ENCODE measurements around the gene CREB3L4.

The CREB3L4 gene

DNA sequence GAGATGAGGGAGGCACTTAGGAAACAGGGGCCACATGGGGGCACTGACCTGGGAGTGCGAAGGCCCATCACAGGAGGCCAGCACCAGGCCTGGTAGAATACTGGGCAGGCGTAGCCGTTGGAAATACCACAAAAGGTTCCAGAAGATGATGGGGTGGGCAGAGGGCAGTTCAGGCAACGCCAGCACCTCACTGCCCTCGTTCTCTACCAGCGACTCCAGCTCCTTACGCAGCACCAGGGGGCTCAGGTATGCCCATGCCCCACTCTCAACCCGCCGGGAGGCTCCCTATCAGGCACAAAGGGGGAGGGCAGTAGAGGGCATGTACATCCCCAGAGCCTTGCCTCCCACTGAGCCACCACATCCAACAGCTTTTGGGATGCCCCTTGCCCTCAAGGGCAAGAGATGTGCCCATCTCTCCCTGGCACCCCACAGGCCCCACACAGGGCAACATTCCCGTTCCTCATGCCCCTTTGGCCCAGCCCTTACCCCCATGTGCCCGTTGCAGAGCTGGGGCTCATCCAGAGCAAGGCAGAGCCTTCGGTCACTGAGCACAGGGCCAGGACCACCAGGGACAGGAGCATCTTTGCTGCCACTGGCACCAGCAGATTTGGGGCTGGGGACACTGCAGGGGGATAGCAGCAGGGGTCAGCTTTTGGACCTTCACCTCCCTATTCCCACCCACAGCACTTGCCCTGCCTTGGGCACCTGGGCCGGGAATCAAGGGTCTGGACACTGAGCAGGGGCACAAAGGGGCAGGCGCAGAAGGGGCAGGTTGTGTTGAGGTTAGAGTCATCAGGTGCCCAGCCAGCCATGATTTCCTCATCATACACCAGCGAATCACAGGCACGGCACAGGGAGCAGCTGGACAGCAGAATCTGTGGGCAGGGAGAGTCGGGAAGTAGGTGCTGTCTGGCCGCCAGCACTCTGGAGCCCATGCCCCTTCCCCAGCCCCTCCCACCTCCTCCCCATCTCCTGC lies 35.3 kb upstream of the CREB3L4 start:
- TF ChIP-seq, protein P1, sequence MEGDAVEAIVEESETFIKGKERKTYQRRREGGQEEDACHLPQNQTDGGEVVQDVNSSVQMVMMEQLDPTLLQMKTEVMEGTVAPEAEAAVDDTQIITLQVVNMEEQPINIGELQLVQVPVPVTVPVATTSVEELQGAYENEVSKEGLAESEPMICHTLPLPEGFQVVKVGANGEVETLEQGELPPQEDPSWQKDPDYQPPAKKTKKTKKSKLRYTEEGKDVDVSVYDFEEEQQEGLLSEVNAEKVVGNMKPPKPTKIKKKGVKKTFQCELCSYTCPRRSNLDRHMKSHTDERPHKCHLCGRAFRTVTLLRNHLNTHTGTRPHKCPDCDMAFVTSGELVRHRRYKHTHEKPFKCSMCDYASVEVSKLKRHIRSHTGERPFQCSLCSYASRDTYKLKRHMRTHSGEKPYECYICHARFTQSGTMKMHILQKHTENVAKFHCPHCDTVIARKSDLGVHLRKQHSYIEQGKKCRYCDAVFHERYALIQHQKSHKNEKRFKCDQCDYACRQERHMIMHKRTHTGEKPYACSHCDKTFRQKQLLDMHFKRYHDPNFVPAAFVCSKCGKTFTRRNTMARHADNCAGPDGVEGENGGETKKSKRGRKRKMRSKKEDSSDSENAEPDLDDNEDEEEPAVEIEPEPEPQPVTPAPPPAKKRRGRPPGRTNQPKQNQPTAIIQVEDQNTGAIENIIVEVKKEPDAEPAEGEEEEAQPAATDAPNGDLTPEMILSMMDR (IDR thresholded peaks at IDR 0.05; ENCODE audit: control insufficient read depth, insufficient read depth, low read depth, low read length, missing control alignments) = no peak
- no peak for DNase-seq (ENCODE audit: low read depth)
- no peak overlapping the region for H3K4me3 ChIP-seq (ENCODE audit: control insufficient read depth, low read depth, low read length)

GRCh38 chr1:153933430-153933829 lies 34.3 kb upstream of the CREB3L4 start:
- no peak for DNase-seq (ENCODE audit: low read depth)
- TF ChIP-seq, protein P1 (IDR thresholded peaks at IDR 0.05; ENCODE audit: control insufficient read depth, insufficient read depth, low read depth, low read length, missing control alignments) = no peak
- H3K4me3 ChIP-seq (ENCODE audit: control insufficient read depth, low read depth, low read length) = no peak overlapping the region

GRCh38 chr1:153933955-153934354 lies 33.7 kb upstream of the CREB3L4 start:
- no peak overlapping the region for H3K4me3 ChIP-seq (ENCODE audit: control insufficient read depth, low read depth, low read length)
- TF ChIP-seq, protein P1 (IDR thresholded peaks at IDR 0.05; ENCODE audit: control insufficient read depth, insufficient read depth, low read depth, low read length, missing control alignments) = no peak
- DNase-seq (ENCODE audit: low read depth) = no peak

- TF ChIP-seq, protein P1 (IDR thresholded peaks at IDR 0.05; ENCODE audit: control insufficient read depth, insufficient read depth, low read depth, low read length, missing control alignments) = no peak
- no peak overlapping the region for H3K4me3 ChIP-seq (ENCODE audit: control insufficient read depth, low read depth, low read length)
- no peak for DNase-seq (ENCODE audit: low read depth)
Measured at GRCh38 chr1:153934746-153935145, 33.0 kb upstream of the CREB3L4 start.

DNA sequence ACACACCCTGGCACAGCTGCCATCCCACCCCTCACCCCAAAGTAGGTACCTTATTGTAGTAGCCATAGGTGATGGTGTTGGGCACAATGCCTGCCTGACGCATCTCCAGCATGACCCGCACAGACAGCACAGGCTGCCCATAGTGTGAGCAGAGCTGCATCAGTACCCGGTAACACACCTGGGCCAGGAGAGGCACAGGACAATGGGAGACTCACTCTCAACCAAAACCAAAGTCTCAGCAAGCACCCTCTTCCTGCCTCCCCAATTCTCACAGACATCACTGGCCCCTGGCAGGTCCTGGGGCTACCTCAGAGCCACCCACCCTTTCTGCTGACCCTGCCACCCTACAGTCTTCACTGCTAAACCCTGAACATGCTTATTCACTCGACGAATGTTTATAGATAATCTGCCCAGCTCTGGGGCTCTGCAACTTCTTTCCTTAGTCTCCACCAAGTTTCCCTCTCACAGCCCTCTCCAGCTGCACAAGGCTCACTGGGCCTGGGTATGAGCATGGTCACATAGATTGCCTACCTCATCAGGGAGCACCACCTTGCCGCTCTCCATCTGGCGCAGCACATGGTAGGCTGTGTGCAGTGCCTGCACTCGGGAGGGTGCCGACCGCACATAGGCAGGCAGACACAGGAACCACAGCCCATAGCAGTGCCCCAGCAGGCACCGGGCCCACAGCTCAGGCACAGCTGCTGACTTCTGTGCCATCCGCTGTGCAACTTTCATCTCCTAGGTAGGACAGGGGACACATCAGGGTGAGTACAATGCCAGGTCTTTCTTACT lies 31.5 kb upstream of the CREB3L4 start:
- H3K4me3 ChIP-seq (ENCODE audit: control insufficient read depth, low read depth, low read length) = no peak overlapping the region
- DNase-seq (ENCODE audit: low read depth) = no peak
- TF ChIP-seq, protein P1 (IDR thresholded peaks at IDR 0.05; ENCODE audit: control insufficient read depth, insufficient read depth, low read depth, low read length, missing control alignments) = no peak

DNA sequence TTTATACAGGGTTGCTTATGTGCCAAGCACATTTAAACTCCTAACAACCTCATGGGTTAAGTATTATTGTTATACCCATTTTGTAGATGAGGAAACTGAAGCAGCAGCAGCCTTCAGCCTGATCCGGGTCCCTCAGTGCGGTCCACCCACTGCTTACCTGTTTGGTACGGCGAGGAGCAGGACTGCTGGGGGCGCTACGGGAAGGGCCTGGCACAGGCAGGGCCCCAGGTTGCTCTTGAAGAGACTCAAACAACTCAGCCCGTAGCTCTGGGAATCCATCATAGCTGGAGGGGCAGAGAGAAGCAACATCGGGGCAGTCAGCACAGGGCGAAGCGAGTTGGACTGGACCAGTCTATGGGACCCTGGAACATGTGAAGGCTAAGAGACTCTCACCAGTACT lies 30.4 kb upstream of the CREB3L4 start:
- DNase-seq (ENCODE audit: low read depth) = no peak
- no peak overlapping the region for H3K4me3 ChIP-seq (ENCODE audit: control insufficient read depth, low read depth, low read length)
- TF ChIP-seq, protein P1 (IDR thresholded peaks at IDR 0.05; ENCODE audit: control insufficient read depth, insufficient read depth, low read depth, low read length, missing control alignments) = no peak

Data from AG09309 (cell line).